ENCODE results near the gene ASPG.

Gene ASPG

GRCh38 chr14:104076743-104077142 is 8.8 kb upstream of the ASPG start:
- no peak for DNase-seq

GRCh38 chr14:104078031-104078455 is 7.5 kb upstream of the ASPG start:
- DNase-seq = peak; percentile 85

DNA sequence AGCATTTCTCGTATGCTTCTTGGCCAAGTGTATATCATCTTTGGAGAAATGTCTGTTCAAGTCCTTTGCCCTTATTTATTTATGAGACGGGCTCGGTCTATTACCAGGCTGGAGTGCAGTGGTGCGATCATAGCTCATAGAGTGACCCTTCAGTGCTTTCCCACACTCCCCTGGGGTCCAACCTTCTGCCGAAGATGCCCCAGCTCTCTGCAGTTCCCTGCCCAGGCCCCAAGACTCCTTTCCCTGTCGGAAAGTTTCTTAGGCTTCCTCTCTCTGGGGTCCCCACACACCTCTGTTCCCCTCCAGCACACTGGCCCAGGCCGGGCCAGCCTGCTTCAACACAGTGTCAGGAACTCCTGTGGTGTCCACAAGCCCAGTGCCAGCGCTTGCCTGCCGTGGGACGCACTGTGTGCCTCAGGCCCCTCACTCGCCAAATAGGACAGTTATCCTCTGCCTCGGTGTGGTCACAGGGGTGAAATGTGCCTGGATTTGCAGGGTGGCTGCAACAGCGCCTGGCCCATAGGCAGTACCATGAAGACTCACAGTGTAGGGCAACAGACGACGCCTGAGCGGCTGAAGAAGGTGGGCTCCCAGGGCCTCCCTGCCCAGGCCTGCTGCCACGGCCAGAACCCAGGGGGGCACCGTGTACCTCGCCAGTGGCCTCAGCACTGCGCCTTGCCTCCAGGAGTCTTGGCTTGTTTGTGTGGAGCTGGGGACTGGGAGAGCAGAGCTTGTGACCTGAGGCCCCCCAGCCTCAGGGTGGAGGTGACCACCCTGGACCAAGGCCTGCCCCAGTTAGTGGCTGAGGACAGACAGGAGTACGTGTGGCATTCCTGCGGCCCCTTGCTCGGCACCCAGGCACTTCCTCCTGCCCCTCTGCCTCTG is 4.9 kb upstream of the ASPG start:
- DNase-seq = no peak

- DNase-seq = no peak
Observed at GRCh38 chr14:104081261-104081835, 4.2 kb upstream of the ASPG start.

- DNase-seq = no peak
Observed at GRCh38 chr14:104081951-104082464, 3.5 kb upstream of the ASPG start.

DNA sequence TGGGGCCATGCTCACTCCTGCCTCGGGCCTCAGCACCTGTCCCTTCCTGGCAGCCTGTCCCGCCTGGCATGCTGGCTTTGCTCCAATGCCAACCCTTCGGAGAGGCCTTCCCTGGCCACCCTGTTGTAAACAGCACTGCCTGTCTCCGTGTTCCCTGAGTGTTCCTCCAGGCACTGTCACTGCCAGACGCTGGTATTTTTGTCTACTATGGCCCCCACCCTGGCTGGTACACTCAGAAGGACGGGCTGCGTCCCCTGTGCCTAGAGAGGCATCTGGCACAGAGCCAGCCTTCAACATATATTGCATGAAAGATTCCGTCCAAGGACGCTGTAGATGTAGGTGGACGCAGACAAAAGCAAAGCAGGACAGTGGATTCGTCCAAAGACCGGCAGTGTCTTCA is 2.7 kb upstream of the ASPG start:
- no peak for DNase-seq

DNA sequence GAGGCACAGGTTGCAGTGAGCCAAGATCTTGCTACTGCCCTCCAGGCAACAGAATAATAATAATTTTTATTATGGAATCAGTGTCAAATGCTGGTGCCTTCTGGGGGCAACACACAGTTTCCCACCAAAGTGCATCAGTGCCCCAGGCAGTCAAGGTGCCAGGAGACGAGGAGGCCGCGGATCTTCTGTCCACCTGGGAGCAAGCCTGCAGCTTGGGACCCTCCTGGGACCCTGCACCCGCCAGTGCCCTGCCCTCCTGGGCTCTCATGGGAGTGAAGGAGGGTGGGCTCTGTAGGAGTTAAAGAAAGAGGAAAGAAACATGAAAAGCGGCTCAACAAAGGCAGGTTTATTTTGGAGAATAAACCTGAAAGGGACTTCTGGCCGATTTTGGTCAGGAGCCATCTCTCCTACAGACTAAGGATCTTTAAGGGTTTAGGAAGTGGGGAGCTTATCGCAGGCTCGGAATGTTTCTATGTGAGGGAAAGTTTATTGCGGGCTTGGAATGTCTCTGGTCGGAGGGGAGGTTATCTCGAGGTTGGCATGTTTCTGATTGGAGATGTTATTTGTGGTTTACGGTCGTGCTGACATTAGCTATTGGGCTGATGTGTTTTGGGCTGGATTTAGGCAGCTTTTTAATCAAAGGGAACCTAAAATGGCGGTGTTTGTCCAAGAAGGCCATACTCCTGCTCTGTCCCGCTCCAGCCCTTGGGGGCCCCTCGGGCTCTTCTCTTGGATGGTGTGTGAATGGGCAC is 1.1 kb upstream of the ASPG start:
- DNase-seq = no peak

- DNase-seq = peak; percentile 7
Observed at GRCh38 chr14:104085889-104086201, 345 bp downstream of the ASPG start.

GRCh38 chr14:104086210-104086660 is 735 bp downstream of the ASPG start:
- peak; percentile 8 for DNase-seq

DNA sequence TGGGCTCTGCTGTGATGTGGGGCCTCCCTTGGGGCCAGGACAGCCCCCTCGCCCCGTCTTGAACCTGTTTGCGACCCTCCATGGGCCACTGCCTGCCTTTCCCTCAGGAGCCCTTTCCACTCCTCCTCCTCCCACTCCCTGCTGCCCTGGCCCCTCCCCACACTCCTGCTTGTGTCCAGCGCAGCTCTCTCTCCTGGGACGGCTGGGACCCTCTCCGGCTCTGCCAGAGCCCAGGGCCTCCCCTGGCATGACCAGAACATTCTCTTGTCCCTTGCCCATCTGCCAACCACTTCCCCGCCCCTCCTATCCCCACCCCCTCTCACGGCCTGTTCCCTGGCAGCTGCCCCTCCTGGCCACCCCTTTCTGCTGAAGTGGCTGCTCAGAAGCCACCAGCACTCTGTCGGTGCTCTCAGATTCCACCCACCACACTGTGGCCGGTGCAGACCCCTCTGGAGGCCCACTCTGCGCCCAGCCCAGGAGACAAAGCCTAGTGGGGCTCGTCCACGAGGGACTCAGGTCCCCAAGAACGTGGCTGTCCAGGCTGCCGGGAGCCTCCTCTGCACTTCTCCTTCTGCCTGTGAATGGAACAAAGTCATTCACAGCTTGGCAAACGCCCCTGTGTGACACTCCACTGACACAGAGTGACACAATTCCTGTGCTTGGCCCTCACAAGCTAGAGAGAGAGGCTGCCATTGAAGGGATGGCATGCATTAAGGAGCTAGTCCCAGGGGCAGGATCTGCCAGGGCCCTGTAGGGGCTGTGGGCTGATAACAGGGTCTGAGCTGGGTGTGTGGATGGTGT is 1.4 kb downstream of the ASPG start:
- peak; percentile 7 for DNase-seq

DNA sequence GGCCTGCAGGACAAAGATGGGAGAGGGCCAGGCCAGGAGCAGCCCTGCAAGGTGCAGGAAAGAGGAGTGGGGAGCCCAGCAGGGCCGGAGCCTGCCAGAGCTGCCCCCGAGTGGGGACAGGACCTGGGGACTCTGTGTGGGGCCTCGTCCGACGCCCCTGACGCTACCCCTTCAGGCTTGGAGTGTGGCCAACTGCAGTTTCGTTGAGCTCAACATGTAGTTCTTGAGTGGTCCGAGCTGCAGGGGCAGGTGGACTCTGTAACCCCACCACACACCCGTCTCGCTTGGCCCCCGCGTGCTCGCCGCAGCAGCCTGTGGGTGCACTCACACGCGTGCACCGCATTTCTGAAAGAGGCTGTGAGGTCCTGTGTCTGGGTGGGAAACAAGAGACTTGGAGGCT is 2.0 kb downstream of the ASPG start:
- no peak for DNase-seq

GRCh38 chr14:104087981-104088850 is 2.7 kb downstream of the ASPG start:
- DNase-seq = no peak

GRCh38 chr14:104090071-104090748 is 4.7 kb downstream of the ASPG start:
- DNase-seq = no peak

GRCh38 chr14:104091061-104091926 is 5.8 kb downstream of the ASPG start:
- peak; percentile 6 for DNase-seq

DNA sequence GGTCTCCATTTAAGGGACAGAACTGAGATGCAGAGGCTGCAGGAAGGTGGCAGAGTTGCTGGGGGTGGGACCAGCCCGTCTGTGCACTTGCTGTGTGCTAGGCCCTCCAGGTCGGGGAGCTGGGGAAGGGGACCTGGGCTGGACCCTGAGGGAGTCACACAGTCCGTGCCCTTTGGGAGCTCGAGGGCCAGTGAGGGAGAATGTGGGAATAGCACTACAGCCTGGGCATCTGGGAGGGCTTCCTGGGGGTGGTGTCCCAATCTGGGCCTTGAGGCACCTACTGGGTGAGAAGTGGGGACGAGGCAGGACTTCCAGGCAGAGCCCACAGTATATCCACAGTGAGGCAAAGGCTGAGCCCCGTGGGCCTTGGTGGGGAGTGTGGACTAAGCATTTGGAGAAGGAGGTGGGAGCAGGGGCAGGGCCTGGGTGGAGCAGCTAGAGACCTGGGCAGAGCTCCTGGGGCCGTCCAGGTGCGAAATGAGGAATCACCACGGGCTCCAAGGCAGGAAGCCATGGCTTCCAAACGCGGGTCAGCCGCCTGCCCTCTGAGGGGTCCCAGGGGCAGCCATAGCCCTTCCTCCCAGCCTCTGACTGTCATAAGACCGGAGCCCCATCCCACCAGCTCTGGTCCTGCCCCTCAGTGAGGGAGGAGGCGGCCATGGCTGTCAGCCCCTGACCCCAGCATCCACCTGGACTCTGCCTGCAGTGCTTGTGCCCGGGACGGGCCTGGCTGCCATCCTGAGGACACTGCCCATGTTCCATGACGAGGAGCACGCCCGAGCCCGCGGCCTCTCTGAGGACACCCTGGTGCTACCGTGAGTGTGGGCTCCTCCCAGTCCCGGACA is 6.6 kb downstream of the ASPG start:
- no peak for DNase-seq

- DNase-seq = no peak
Observed at GRCh38 chr14:104092931-104093365, 7.4 kb downstream of the ASPG start.

- no peak for DNase-seq
Observed at GRCh38 chr14:104093366-104094055, 8.0 kb downstream of the ASPG start.

- DNase-seq = no peak
Observed at GRCh38 chr14:104094056-104094708, 8.7 kb downstream of the ASPG start.
